GM12892 (cell line): ENCODE measurements around the gene SMYD3.
"Not testable (repeated sequence)": the region's sequence is repeated elsewhere in the genome, so short reads cannot be mapped to it uniquely, and the experiment has no call there.

Experiments used
- DNase-seq: peaks from one replicate; pipeline ENCODE4 v3.0.0; 2011; ENCODE audit not compliant: insufficient read length
- FAIRE-seq: peaks from 2 replicates; lab custom pipeline; 2011; peaks lifted over from hg19 to GRCh38; lab: Jason Lieb, UNC
- POLR2A ChIP-seq: IDR thresholded peaks from 2 replicates; pipeline ENCODE4 v1.6.1; 2011; ENCODE audit warnings: low read depth, low read length, control low read depth
- POLR2AphosphoS5 ChIP-seq: IDR thresholded peaks from 2 replicates; pipeline ENCODE4 v1.6.1; 2011; ENCODE audit warnings: low read depth, low read length, control low read depth
- TAF1 ChIP-seq: IDR thresholded peaks from 2 replicates; pipeline ENCODE4 v1.6.1; 2011; ENCODE audit warnings: low read depth, mild to moderate bottlenecking, control low read depth, low read length, borderline replicate concordance

The SMYD3 gene

GRCh38 chr1:245751726-245752470, 755.2 kb downstream of the SMYD3 start:
- no peak for FAIRE-seq
- DNase-seq: no peak
- TF ChIP-seq POLR2A (no peak), POLR2AphosphoS5 (no peak), TAF1 (no peak)

- TF ChIP-seq POLR2A (no peak), TAF1 (no peak), POLR2AphosphoS5 (no peak)
- DNase-seq: no peak
- no peak for FAIRE-seq
Observed at GRCh38 chr1:245751116-245751515, 756.0 kb downstream of the SMYD3 start.

- no peak for TF ChIP-seq POLR2A
- TF ChIP-seq TAF1: no peak
- no peak for TF ChIP-seq POLR2AphosphoS5
- FAIRE-seq (no peak), DNase-seq (no peak)
Observed at GRCh38 chr1:245750261-245750660, 756.8 kb downstream of the SMYD3 start.

DNA sequence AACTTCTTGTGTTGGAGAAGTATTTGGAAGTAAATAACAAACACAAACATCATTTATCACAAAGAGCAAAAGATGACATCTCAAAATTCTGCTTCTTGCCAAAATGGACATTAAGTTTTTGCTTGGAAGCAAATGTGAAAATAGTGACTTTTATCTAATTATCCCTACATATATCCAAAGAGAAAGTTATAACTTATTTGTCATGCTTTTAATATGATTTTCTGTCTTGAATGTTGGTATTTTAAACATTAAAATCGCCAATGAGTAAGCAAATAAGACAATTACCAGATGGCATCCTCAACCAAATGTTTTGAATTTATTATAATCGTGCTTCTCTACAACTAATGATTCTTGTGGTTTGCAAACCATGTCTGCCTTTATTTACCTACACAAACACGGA, 758.0 kb downstream of the SMYD3 start:
- FAIRE-seq (no peak), DNase-seq (no peak)
- TF ChIP-seq POLR2A (no peak), TAF1 (no peak), POLR2AphosphoS5 (no peak)

DNA sequence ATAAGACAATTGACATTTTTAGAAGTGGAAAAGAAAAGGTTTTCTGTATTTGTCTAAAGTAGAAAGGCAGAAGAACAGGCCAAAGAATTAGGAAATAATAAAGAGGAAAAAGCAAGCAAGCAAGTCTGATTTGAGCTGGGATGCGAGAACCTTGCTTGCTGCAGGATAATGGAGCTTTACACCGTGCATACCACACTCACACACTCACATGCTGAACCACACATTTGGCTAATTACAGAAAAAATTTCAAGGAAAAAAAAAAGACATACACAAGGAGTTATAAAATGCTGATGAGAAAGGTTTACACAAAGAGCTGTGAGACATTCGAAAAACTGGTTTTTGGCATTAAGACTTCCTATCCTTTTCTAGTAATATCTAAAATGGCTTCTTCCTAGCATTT, 758.4 kb downstream of the SMYD3 start:
- DNase-seq: no peak
- no peak for FAIRE-seq
- no peak for TF ChIP-seq TAF1
- no peak for TF ChIP-seq POLR2AphosphoS5
- no peak for TF ChIP-seq POLR2A

DNA sequence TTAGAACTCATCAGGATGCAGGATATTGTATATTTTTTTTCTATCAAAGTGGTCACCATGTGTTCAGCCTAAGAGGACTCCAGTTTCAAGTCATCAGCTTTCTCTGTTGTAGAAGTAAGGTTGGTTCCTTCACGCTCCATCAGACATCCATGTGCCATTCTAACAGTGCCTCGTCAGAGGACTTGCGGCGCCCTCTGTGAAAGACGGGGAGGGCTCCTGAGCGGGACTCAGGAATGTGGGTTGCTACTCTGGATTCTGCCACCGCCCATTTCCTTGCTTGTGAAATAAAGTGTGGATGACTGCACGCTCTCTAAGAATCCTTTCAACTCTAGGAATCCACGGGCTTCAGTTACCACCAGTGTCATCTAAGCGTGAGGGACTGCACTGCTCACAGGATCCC, 758.8 kb downstream of the SMYD3 start:
- TF ChIP-seq POLR2A (no peak), POLR2AphosphoS5 (no peak), TAF1 (no peak)
- DNase-seq: no peak
- FAIRE-seq: no peak

- DNase-seq (no peak), FAIRE-seq (no peak)
- TF ChIP-seq POLR2AphosphoS5 (no peak), POLR2A (no peak), TAF1 (no peak)
Observed at GRCh38 chr1:245742896-245743295, 764.2 kb downstream of the SMYD3 start.

DNA sequence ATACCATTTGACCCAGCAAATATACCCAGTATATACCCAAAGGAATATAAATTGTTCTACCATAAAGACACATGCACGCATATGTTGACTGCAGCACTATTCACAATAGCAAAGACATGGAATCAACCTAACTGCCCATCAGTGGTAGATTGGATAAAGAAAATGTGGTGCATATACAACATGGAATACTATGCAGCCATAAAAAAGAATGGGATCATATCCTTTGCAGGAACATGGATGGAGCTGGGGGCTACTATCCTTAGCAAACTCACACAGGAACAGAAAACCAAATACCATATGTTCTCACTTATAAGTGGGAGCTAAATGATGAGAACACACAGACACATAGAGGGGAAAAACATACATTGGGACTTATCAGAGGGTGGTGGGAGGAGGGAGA, 766.7 kb downstream of the SMYD3 start:
- not testable (repeated sequence) for DNase-seq, FAIRE-seq

DNA sequence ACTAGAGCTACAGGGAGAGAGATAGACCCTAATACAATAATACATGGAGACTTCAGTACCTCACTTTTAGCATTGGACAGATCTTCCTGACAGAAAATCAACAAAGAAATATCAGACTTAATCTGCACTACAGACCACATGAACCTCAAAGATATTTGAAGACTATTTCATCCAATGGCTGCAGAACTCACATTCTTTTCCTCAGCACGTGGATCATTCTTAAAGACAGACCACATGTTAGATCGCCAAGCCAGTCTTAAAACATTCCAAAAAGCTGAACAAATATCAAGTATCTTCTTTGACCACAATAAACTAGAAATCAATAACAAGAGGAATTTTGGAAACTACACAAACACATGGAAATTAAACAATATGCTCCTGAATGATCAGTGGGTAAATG, 776.3 kb downstream of the SMYD3 start:
- no peak for TF ChIP-seq POLR2A
- TF ChIP-seq POLR2AphosphoS5: no peak
- no peak for TF ChIP-seq TAF1
- no peak for FAIRE-seq
- no peak for DNase-seq

- not testable (repeated sequence) for DNase-seq, FAIRE-seq
Observed at GRCh38 chr1:245728035-245728434, 779.0 kb downstream of the SMYD3 start.

DNA sequence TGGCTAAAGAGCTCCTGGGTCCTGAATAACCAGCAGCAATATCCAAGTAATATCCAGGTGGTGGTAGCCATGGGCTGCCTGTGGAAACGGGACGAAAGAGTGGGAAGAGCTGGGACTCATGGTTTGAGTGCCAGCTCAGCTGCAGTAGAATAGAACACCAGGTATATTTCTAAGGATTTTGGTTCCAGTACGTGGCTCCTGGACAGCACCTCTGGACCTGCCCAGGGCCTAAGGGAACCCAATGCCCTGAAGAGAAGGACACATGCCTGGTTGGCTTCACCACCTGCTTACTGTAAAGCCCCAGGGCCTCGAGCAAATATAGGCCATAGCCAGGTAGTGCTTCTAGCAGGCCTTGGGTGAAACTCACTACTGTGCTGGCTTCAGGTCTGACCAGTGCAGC, 785.6 kb downstream of the SMYD3 start:
- no peak for FAIRE-seq

GRCh38 chr1:245718951-245719350, 788.1 kb downstream of the SMYD3 start:
- FAIRE-seq (no peak), DNase-seq (no peak)
- no peak for TF ChIP-seq POLR2AphosphoS5
- no peak for TF ChIP-seq TAF1
- TF ChIP-seq POLR2A: no peak

More for the DNA sequence above, 785.6 kb downstream of the SMYD3 start:
- TF ChIP-seq POLR2AphosphoS5 (no peak), POLR2A (no peak), TAF1 (no peak)
- DNase-seq: no peak

DNA sequence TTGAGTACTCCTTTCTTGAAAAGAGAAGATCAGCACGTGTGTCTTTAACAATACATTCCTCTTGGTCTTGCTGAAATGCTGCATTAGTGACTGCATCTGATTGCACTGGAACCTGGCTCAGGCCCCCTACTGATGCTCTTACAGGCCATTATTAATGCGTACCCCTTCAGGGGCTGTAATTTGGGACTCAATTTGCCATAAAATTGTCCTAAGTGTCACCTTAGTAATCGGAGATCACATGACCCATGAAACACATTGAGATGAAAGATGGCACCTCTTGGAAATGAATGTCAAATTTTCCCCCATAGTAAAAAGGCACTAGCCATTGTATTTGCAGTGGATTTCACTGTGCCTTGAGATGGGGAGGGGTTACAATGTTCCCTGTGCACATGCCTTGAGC, 789.0 kb downstream of the SMYD3 start:
- DNase-seq (no peak), FAIRE-seq (no peak)
- TF ChIP-seq POLR2AphosphoS5 (no peak), TAF1 (no peak), POLR2A (no peak)

DNA sequence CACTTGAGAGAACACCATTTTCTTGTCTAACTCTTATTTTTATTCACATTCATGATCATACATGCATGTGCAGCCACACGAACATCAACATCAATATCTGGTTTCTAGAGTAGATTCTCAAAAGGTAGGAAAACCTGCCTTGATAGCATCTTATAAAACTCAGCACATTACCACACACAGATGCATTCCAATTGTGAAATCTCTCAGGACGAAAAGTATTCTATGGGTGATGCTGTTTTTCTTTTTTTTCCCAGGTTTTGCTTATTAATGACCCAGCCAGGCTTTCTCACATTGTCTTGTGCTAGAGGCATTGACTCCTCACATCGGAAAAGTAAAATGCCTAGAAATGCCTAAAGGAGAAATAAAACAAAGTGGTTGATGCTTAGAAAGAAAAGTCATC, 789.5 kb downstream of the SMYD3 start:
- TF ChIP-seq POLR2AphosphoS5: no peak
- FAIRE-seq (no peak), DNase-seq (no peak)
